ENCODE data around the gene HAPLN2. TPM values are rescaled to one million over a fixed set of nuclear protein-coding genes. Genes with fewer than 3 reads are reported as not detected.

HAPLN2 gene
- total and polyA plus RNA-seq, 4 experiments from 2014 or later: not detected

GRCh38 chr1:156647351-156647750 lies 28.1 kb downstream of the HAPLN2 start:
- POLR2A ChIA-PET (ENCODE audit: partially characterized antibody): no interaction called here
- Mint-ChIP-seq H3K4me3 (no peak overlapping the region), H3K4me1 (peaks cover 7 to 22% (median 13%) of the 10 kb centered on the region in 4 donors), H3K36me3 (no peaks in the 10 kb centered on the region), H3K9me3 (no peaks in the 10 kb centered on the region), H3K27ac (no peak overlapping the region), H3K27me3 (peaks cover 56 to 61% of the 10 kb centered on the region in 2 donors)
- intact Hi-C loops (cut with micrococcal nuclease): no loop called here
- no peaks in the 10 kb centered on the region for H3K9me3 ChIP-seq (ENCODE audit: control insufficient read depth in 1 of 2, low read length in 2 of 2)
- peaks cover 18% of the 10 kb centered on the region for H3K4me1 ChIP-seq (ENCODE audit: insufficient read depth, low read length)
- no peak for DNase-seq
- H3K27me3 ChIP-seq (ENCODE audit: insufficient read depth, low read length): peaks cover 23% of the 10 kb centered on the region
- H3K4me3 ChIP-seq (ENCODE audit: low read length in 2 of 2): no peak overlapping the region
- no peak overlapping the region for H3K27ac ChIP-seq (ENCODE audit: low read depth, low read length)
- CTCF ChIA-PET (ENCODE audit: partially characterized antibody): no interaction called here
- H3K36me3 ChIP-seq (ENCODE audit: insufficient read depth, low read length): no peaks in the 10 kb centered on the region

- ChIA-PET CTCF (ENCODE audit: partially characterized antibody) (interaction anchor here (1.0 to 2.5 kb wide), 6 partner anchors 9 to 40 kb away, joined by 3 to 12 read pairs (median 6); no protein-coding TSS in a partner anchor), POLR2A (ENCODE audit: partially characterized antibody) (no interaction called here)
- H3K36me3 Mint-ChIP-seq: no peaks in the 10 kb centered on the region
- peaks cover 0 to 2% (median 0%) of the 10 kb centered on the region in 8 donors for H3K9me3 Mint-ChIP-seq
- H3K27me3 ChIP-seq (ENCODE audit: insufficient read depth, low read length): peaks cover 12% of the 10 kb centered on the region
- peaks cover 6% of the 10 kb centered on the region for H3K4me1 ChIP-seq (ENCODE audit: insufficient read depth, low read length)
- no peak overlapping the region for H3K4me3 Mint-ChIP-seq
- peaks cover 3 to 11% (median 3%) of the 10 kb centered on the region in 4 donors for H3K4me1 Mint-ChIP-seq
- DNase-seq: no peak
- no peak overlapping the region for H3K27ac Mint-ChIP-seq
- H3K36me3 ChIP-seq (ENCODE audit: insufficient read depth, low read length): no peaks in the 10 kb centered on the region
- no peak overlapping the region for H3K27ac ChIP-seq (ENCODE audit: low read depth, low read length)
- intact Hi-C loops (cut with micrococcal nuclease): no loop called here
- no peaks in the 10 kb centered on the region for H3K9me3 ChIP-seq (ENCODE audit: control insufficient read depth in 1 of 2, low read length in 2 of 2)
- no peak overlapping the region for H3K4me3 ChIP-seq (ENCODE audit: low read length in 2 of 2)
- H3K27me3 Mint-ChIP-seq: peaks cover 54 to 59% of the 10 kb centered on the region in 2 donors
Measured at GRCh38 chr1:156648496-156648895, 29.3 kb downstream of the HAPLN2 start.

- Histone ChIP-seq H3K27me3 (ENCODE audit: insufficient read depth, low read length) (peaks cover 7% of the 10 kb centered on the region), H3K4me1 (ENCODE audit: insufficient read depth, low read length) (peaks cover 2% of the 10 kb centered on the region), H3K4me3 (ENCODE audit: low read length in 2 of 2) (no peak overlapping the region), H3K36me3 (ENCODE audit: insufficient read depth, low read length) (no peaks in the 10 kb centered on the region), H3K9me3 (ENCODE audit: control insufficient read depth in 1 of 2, low read length in 2 of 2) (no peaks in the 10 kb centered on the region), H3K27ac (ENCODE audit: low read depth, low read length) (no peak overlapping the region)
- intact Hi-C loops (cut with micrococcal nuclease): no loop called here
- H3K4me3 Mint-ChIP-seq: no peak overlapping the region
- H3K9me3 Mint-ChIP-seq: peaks cover 0 to 2% (median 0%) of the 10 kb centered on the region in 8 donors
- no peak for DNase-seq
- ChIA-PET POLR2A (ENCODE audit: partially characterized antibody) (no interaction called here), CTCF (ENCODE audit: partially characterized antibody) (interaction anchor here (1.0 to 2.5 kb wide), 6 partner anchors 9 to 41 kb away, joined by 3 to 12 read pairs (median 6); no protein-coding TSS in a partner anchor)
- H3K27ac Mint-ChIP-seq: no peak overlapping the region
- H3K27me3 Mint-ChIP-seq: peaks cover 55 to 61% of the 10 kb centered on the region in 2 donors
- peaks cover 0 to 6% (median 0%) of the 10 kb centered on the region in 4 donors for H3K4me1 Mint-ChIP-seq
- no peaks in the 10 kb centered on the region for H3K36me3 Mint-ChIP-seq
Measured at GRCh38 chr1:156648951-156649350, 29.7 kb downstream of the HAPLN2 start.

- H3K27me3 ChIP-seq (ENCODE audit: insufficient read depth, low read length): peaks cover 19% of the 10 kb centered on the region
Measured at GRCh38 chr1:156652131-156652991, 33.1 kb downstream of the HAPLN2 start.

GRCh38 chr1:156652992-156653355 lies 33.8 kb downstream of the HAPLN2 start:
- Histone ChIP-seq H3K27me3 (ENCODE audit: insufficient read depth, low read length) (peaks cover 19% of the 10 kb centered on the region), H3K36me3 (ENCODE audit: insufficient read depth, low read length) (no peaks in the 10 kb centered on the region), H3K27ac (ENCODE audit: low read depth, low read length) (no peak overlapping the region), H3K4me1 (ENCODE audit: insufficient read depth, low read length) (peaks cover 17% of the 10 kb centered on the region), H3K4me3 (ENCODE audit: low read length in 2 of 2) (no peak overlapping the region), H3K9me3 (ENCODE audit: control insufficient read depth in 1 of 2, low read length in 2 of 2) (no peaks in the 10 kb centered on the region)
- no peak overlapping the region for H3K4me3 Mint-ChIP-seq
- peaks cover 0 to 2% (median 0%) of the 10 kb centered on the region in 8 donors for H3K9me3 Mint-ChIP-seq
- DNase-seq: no peak
- ChIA-PET CTCF (ENCODE audit: partially characterized antibody) (interaction anchor here (0.9 to 1.3 kb wide), 2 partner anchors 24 to 25 kb away, joined by 3 to 4 read pairs; no protein-coding TSS in a partner anchor), POLR2A (ENCODE audit: partially characterized antibody) (no interaction called here)
- H3K27me3 Mint-ChIP-seq: peaks cover 52 to 64% of the 10 kb centered on the region in 2 donors
- H3K36me3 Mint-ChIP-seq: no peaks in the 10 kb centered on the region
- intact Hi-C loops (cut with micrococcal nuclease): no loop called here
- peaks cover 7 to 31% (median 16%) of the 10 kb centered on the region in 4 donors for H3K4me1 Mint-ChIP-seq
- peak overlapping the region in 1 of 7 donors; percentile 30 for H3K27ac Mint-ChIP-seq

More at GRCh38 chr1:156652131-156652991, 33.1 kb downstream of the HAPLN2 start:
- intact Hi-C loops (cut with micrococcal nuclease): no loop called here
- H3K4me3 ChIP-seq (ENCODE audit: low read length in 2 of 2): no peak overlapping the region
- no peak overlapping the region for H3K27ac Mint-ChIP-seq
- H3K27me3 Mint-ChIP-seq: peaks cover 55 to 66% of the 10 kb centered on the region in 2 donors
- H3K9me3 Mint-ChIP-seq: peaks cover 0 to 2% (median 0%) of the 10 kb centered on the region in 8 donors
- peaks cover 4 to 25% (median 12%) of the 10 kb centered on the region in 4 donors for H3K4me1 Mint-ChIP-seq
- no peaks in the 10 kb centered on the region for H3K36me3 ChIP-seq (ENCODE audit: insufficient read depth, low read length)
- no peak for DNase-seq
- POLR2A ChIA-PET (ENCODE audit: partially characterized antibody): no interaction called here
- H3K4me3 Mint-ChIP-seq: no peak overlapping the region
- H3K4me1 ChIP-seq (ENCODE audit: insufficient read depth, low read length): peaks cover 11% of the 10 kb centered on the region
- no peak overlapping the region for H3K27ac ChIP-seq (ENCODE audit: low read depth, low read length)
- H3K9me3 ChIP-seq (ENCODE audit: control insufficient read depth in 1 of 2, low read length in 2 of 2): no peaks in the 10 kb centered on the region
- CTCF ChIA-PET (ENCODE audit: partially characterized antibody): interaction anchor here (0.9 to 2.4 kb wide), 3 partner anchors 24 to 25 kb away, joined by 3 to 10 read pairs (median 4); no protein-coding TSS in a partner anchor
- H3K36me3 Mint-ChIP-seq: no peaks in the 10 kb centered on the region

GRCh38 chr1:156654700-156655099 lies 35.5 kb downstream of the HAPLN2 start:
- no peak overlapping the region for H3K4me3 ChIP-seq (ENCODE audit: low read length in 2 of 2)
- no peak overlapping the region for H3K27ac ChIP-seq (ENCODE audit: low read depth, low read length)
- H3K9me3 Mint-ChIP-seq: peaks cover 0 to 2% (median 0%) of the 10 kb centered on the region in 8 donors
- H3K9me3 ChIP-seq (ENCODE audit: control insufficient read depth in 1 of 2, low read length in 2 of 2): no peaks in the 10 kb centered on the region
- H3K4me3 Mint-ChIP-seq: peak overlapping the region in 1 of 8 donors; percentile 15
- H3K4me1 Mint-ChIP-seq: peaks cover 12 to 45% (median 22%) of the 10 kb centered on the region in 4 donors
- ChIA-PET CTCF (ENCODE audit: partially characterized antibody) (interaction anchor here (1.7 to 7.8 kb wide), 2 partner anchors 10 to 28 kb away, joined by 4 to 153 read pairs; no protein-coding TSS in a partner anchor), POLR2A (ENCODE audit: partially characterized antibody) (no interaction called here)
- H3K36me3 Mint-ChIP-seq: no peaks in the 10 kb centered on the region
- intact Hi-C loops (cut with micrococcal nuclease): no loop called here
- no peak for DNase-seq
- H3K36me3 ChIP-seq (ENCODE audit: insufficient read depth, low read length): no peaks in the 10 kb centered on the region
- peaks cover 41 to 51% of the 10 kb centered on the region in 2 donors for H3K27me3 Mint-ChIP-seq
- no peak overlapping the region for H3K27ac Mint-ChIP-seq
- peaks cover 19% of the 10 kb centered on the region for H3K27me3 ChIP-seq (ENCODE audit: insufficient read depth, low read length)
- H3K4me1 ChIP-seq (ENCODE audit: insufficient read depth, low read length): peaks cover 32% of the 10 kb centered on the region

All from CD4-positive, alpha-beta memory T cell (primary cell).